HCT116 (cell line): ENCODE measurements around the gene SYT9.

Experiments
- POLR2A ChIP-seq: IDR thresholded peaks from 2 replicates; pipeline ENCODE4 v1.7.0; 2011; ENCODE audit warnings: borderline replicate concordance; ENCODE audit not compliant: insufficient read depth, insufficient read length; ENCODE audit errors: extremely low read depth
- TF ChIP-seq, protein P1 (sequence below), 3 experiments: fragments of 200-600 bp in 1 of 3; sonication (generic) in 1 of 3; IDR thresholded peaks in 2 of 3; conservative IDR thresholded peaks in 1 of 3; 2 replicates each; pipeline ENCODE4 v1.5.1; 2012 to 2017; ENCODE audit warnings: low read depth in 2 of 3, low read length in 2 of 3, antibody characterized with exemption in 1 of 3, borderline replicate concordance in 1 of 3, control low read depth in 1 of 3, mild to moderate bottlenecking in 1 of 3, mixed read lengths in 1 of 3, mixed run types in 1 of 3, moderate library complexity in 1 of 3; ENCODE audit not compliant: insufficient read depth in 1 of 3

DNA sequence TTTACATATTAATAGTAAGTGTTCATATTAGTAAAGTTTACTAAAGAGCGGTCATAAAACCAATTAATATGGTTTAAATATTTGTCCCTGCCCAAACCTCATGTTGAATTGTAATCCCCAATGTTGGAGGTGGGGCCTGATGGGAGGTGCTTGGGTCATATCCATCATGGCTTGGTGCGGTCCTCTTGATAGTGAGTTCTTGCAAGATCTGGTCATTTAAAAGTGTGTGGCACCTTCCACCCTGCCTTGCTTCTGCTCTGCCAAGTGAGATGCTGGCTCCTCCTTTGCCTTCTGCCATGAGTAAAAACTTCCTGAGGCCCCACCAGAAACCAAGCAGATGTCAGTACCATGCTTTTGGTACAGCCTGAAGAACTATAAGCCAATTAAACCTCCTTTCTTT is 178.8 kb downstream of the SYT9 start:
- TF ChIP-seq POLR2A = no peak
- TF ChIP-seq, protein P1, sequence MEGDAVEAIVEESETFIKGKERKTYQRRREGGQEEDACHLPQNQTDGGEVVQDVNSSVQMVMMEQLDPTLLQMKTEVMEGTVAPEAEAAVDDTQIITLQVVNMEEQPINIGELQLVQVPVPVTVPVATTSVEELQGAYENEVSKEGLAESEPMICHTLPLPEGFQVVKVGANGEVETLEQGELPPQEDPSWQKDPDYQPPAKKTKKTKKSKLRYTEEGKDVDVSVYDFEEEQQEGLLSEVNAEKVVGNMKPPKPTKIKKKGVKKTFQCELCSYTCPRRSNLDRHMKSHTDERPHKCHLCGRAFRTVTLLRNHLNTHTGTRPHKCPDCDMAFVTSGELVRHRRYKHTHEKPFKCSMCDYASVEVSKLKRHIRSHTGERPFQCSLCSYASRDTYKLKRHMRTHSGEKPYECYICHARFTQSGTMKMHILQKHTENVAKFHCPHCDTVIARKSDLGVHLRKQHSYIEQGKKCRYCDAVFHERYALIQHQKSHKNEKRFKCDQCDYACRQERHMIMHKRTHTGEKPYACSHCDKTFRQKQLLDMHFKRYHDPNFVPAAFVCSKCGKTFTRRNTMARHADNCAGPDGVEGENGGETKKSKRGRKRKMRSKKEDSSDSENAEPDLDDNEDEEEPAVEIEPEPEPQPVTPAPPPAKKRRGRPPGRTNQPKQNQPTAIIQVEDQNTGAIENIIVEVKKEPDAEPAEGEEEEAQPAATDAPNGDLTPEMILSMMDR (IDR thresholded peaks at IDR 0.05 in 2 of 3, conservative IDR thresholded peaks at IDR 0.05 in 1 of 3; ENCODE audit: borderline replicate concordance in 1 of 3, insufficient read depth in 1 of 3, low read depth in 2 of 3, low read length in 2 of 3) = no peak
